SK-N-SH (cell line): ENCODE data around the gene UBE2E2.

Experiments used
- CHD2 ChIP-seq: fragments of 150-350 bp; IDR thresholded peaks from 2 replicates; pipeline ENCODE4 v1.6.1; 2018; ENCODE audit warnings: low read length; ENCODE audit not compliant: partially characterized antibody
- CTCF ChIP-seq: fragments of 200-600 bp; sonication (generic); IDR thresholded peaks from 2 replicates; pipeline ENCODE4 v1.6.1; 2017; ENCODE audit warnings: antibody characterized with exemption, mild to moderate bottlenecking, moderate library complexity
- EP300 ChIP-seq, 2 experiments: IDR thresholded peaks; 2 replicates each; pipeline versions ENCODE4 v1.4.0 to v1.6.1; 2012; ENCODE audit warnings: borderline replicate concordance in 1 of 2, low read depth in 1 of 2, low read length in 1 of 2
- GATA2 ChIP-seq: sonication (generic); formaldehyde crosslinking; IDR thresholded peaks from 2 replicates; pipeline ENCODE4 v1.5.0; 2020; ENCODE audit warnings: mild to moderate bottlenecking, missing genetic modification reagents
- MAX ChIP-seq: IDR thresholded peaks from 2 replicates; pipeline ENCODE4 v1.4.0; 2012; ENCODE audit warnings: low read depth
- MEF2A ChIP-seq: IDR thresholded peaks from 2 replicates; pipeline ENCODE4 v1.4.0; 2012; ENCODE audit warnings: low read depth, borderline replicate concordance
- MXI1 ChIP-seq: IDR thresholded peaks from 2 replicates; pipeline ENCODE4 v1.6.1; 2012; ENCODE audit warnings: mild to moderate bottlenecking, low read depth, low read length, improper control_type of control experiment
- NRF1 ChIP-seq: IDR thresholded peaks from 2 replicates; pipeline ENCODE4 v1.6.1; 2012; ENCODE audit warnings: low read depth, mild to moderate bottlenecking, low read length
- POLR2AphosphoS5 ChIP-seq: IDR thresholded peaks from 2 replicates; pipeline ENCODE4 v1.6.1; 2012; ENCODE audit warnings: low read depth, low read length
- REST ChIP-seq: IDR thresholded peaks from 2 replicates; pipeline ENCODE4 v1.6.1; 2012; ENCODE audit warnings: mild to moderate bottlenecking, low read depth, low read length, moderate library complexity
- RFX5 ChIP-seq: IDR thresholded peaks from 2 replicates; pipeline ENCODE4 v1.6.1; 2012; ENCODE audit warnings: mild to moderate bottlenecking, improper control_type of control experiment, low read length
- SIN3A ChIP-seq: IDR thresholded peaks from 2 replicates; pipeline ENCODE4 v1.6.1; 2012; ENCODE audit warnings: low read depth, mild to moderate bottlenecking, low read length, moderate library complexity, borderline replicate concordance

- TF ChIP-seq REST, result no peak
- TF ChIP-seq GATA2 (CRISPR knock-in tag), result no peak
- TF ChIP-seq MXI1, result no peak
- no peak for TF ChIP-seq POLR2AphosphoS5
- TF ChIP-seq RFX5, result no peak
- no peak for TF ChIP-seq SIN3A
- TF ChIP-seq CTCF, result no peak
- no peak for TF ChIP-seq MAX
- TF ChIP-seq EP300 (IDR thresholded peaks at IDR 0.05; ENCODE audit: borderline replicate concordance in 1 of 2, low read depth in 1 of 2, low read length in 1 of 2), result no peak
- TF ChIP-seq CHD2, result no peak
- no peak for TF ChIP-seq MEF2A
- TF ChIP-seq NRF1, result no peak
Measured at GRCh38 chr3:23324745-23325144, 121.6 kb downstream of the UBE2E2 start.
